Measurements from ENCODE around the gene PPIL6. TPM values are rescaled to one million over a fixed set of nuclear protein-coding genes. Genes with fewer than 3 reads are reported as not detected.

The PPIL6 gene
- total and polyA plus RNA-seq, 2 experiments from 2014 or later, result 1.7 TPM

GRCh38 chr6:109360281-109360680, 80.1 kb downstream of the PPIL6 start:
- no peak overlapping the region for H3K4me3 Mint-ChIP-seq
- ATAC-seq (no peak), DNase-seq (ENCODE audit: low spot score) (no peak)
- no peak overlapping the region for H3K27ac Mint-ChIP-seq
- no peaks in the 10 kb centered on the region; the same call in 1 of the 2 replicates for H4K20me1 ChIP-seq (replicated peaks; ENCODE audit: insufficient read depth)
- no peak overlapping the region for H3K4me3 ChIP-seq
- no peaks in the 10 kb centered on the region for H3K9me2 ChIP-seq (ENCODE audit: insufficient read depth)
- no peak overlapping the region for H3K4me2 ChIP-seq
- H2AFZ ChIP-seq, result no peak overlapping the region
- no peaks in the 10 kb centered on the region for H3K27me3 ChIP-seq (ENCODE audit: insufficient read depth)
- H3F3A ChIP-seq (replicated peaks; ENCODE audit: low read depth), result no peaks in the 10 kb centered on the region
- peaks cover 20% of the 10 kb centered on the region for H3K79me2 ChIP-seq (replicated peaks; ENCODE audit: insufficient read depth)
- peaks cover 82% of the 10 kb centered on the region for H3K36me3 Mint-ChIP-seq (ENCODE audit: low read depth)
- H3K27me3 Mint-ChIP-seq (ENCODE audit: insufficient read depth, low read depth, poor library complexity), result no peaks in the 10 kb centered on the region
- H3K27ac ChIP-seq (ENCODE audit: low read depth), result no peak overlapping the region
- no peaks in the 10 kb centered on the region for H3K4me1 Mint-ChIP-seq
- peaks cover 10% of the 10 kb centered on the region; the same call in 1 of the 2 replicates for H3K36me3 ChIP-seq (ENCODE audit: insufficient read depth)
- peaks cover 14% of the 10 kb centered on the region for H3K9me3 Mint-ChIP-seq
- H3K4me1 ChIP-seq (ENCODE audit: insufficient read depth), result no peaks in the 10 kb centered on the region
- TF ChIP-seq STAT1 (IDR thresholded peaks at IDR 0.05; ENCODE audit: unreplicated experiment), result no peak
- TF ChIP-seq EZH2phosphoT487 (IDR thresholded peaks at IDR 0.05; ENCODE audit: unreplicated experiment), result no peak
- TF ChIP-seq ZNF331 (CRISPR knock-in tag; IDR thresholded peaks at IDR 0.05; ENCODE audit: low read depth), result no peak
- no peak for TF ChIP-seq ZNF114 (CRISPR knock-in tag; IDR thresholded peaks at IDR 0.05)
- TF ChIP-seq REST (IDR thresholded peaks at IDR 0.05; ENCODE audit: unreplicated experiment), result no peak
- no peak for TF ChIP-seq ZNF462 (CRISPR knock-in tag; IDR thresholded peaks at IDR 0.05)
- TF ChIP-seq NANOG (IDR thresholded peaks at IDR 0.05; ENCODE audit: borderline replicate concordance), result no peak
- TF ChIP-seq EZH2 (IDR thresholded peaks at IDR 0.05; ENCODE audit: low read depth, unreplicated experiment), result no peak
- no peak for TF ChIP-seq ETS1 (IDR thresholded peaks at IDR 0.05)
- TF ChIP-seq POLR2AphosphoS5 (IDR thresholded peaks at IDR 0.05; ENCODE audit: low read depth), result no peak
- no peak for TF ChIP-seq CTCF (conservative IDR thresholded peaks at IDR 0.05; ENCODE audit: low read depth in 2 of 2)
- TF ChIP-seq JUNB (IDR thresholded peaks at IDR 0.05; ENCODE audit: unreplicated experiment), result no peak
- TF ChIP-seq CREB1 (CRISPR knock-in tag; IDR thresholded peaks at IDR 0.05; ENCODE audit: low read depth), result no peak
